Measurements from ENCODE around the gene EREG. TPM values are rescaled to one million over a fixed set of nuclear protein-coding genes. Genes with fewer than 3 reads are reported as not detected.

Gene EREG
- total and polyA plus RNA-seq, 2 of the 8 experiments (the other 6 are each of a cell fraction or from before 2014, with no cell fraction given), result not detected

GRCh38 chr4:74369855-74370254, 4.9 kb downstream of the EREG start (continued):
- no peak for TF ChIP-seq BRCA1 (IDR thresholded peaks at IDR 0.05; ENCODE audit: low read depth, low read length)
- TF ChIP-seq RBBP5 (IDR thresholded peaks at IDR 0.05; ENCODE audit: borderline replicate concordance, low read depth, low read length), result no peak
- no peak for TF ChIP-seq GABPA (IDR thresholded peaks at IDR 0.05; ENCODE audit: borderline replicate concordance, insufficient read depth, low read length)
- TF ChIP-seq, protein P1, sequence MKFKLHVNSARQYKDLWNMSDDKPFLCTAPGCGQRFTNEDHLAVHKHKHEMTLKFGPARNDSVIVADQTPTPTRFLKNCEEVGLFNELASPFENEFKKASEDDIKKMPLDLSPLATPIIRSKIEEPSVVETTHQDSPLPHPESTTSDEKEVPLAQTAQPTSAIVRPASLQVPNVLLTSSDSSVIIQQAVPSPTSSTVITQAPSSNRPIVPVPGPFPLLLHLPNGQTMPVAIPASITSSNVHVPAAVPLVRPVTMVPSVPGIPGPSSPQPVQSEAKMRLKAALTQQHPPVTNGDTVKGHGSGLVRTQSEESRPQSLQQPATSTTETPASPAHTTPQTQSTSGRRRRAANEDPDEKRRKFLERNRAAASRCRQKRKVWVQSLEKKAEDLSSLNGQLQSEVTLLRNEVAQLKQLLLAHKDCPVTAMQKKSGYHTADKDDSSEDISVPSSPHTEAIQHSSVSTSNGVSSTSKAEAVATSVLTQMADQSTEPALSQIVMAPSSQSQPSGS (IDR thresholded peaks at IDR 0.05; ENCODE audit: low read length), result no peak
